IPS DF 6.9 (cell line): ENCODE results near the gene DPY30.
A peak's percentile ranks its signal among the peaks of the same experiment; 100 is the strongest.

Experiments
- DNase-seq: peaks from one replicate; pipeline ENCODE4 v3.0.0-alpha.2; 2013; ENCODE audit warnings: low read depth, low spot score
- H3K27ac ChIP-seq: one replicate; pipeline ENCODE4 v1.5.1; 2013; ENCODE audit warnings: low read length, control low read depth
- H3K27me3 ChIP-seq: 2 replicates; pipeline ENCODE4 v1.6.1; 2013; ENCODE audit warnings: mild to moderate bottlenecking, low read length; ENCODE audit not compliant: control insufficient read depth, insufficient read depth
- H3K36me3 ChIP-seq: 2 replicates; pipeline ENCODE4 v1.6.1; 2013; ENCODE audit warnings: low read length; ENCODE audit not compliant: control insufficient read depth, insufficient read depth
- H3K4me1 ChIP-seq: 2 replicates; pipeline ENCODE4 v1.6.1; 2013; ENCODE audit warnings: low read length; ENCODE audit not compliant: control insufficient read depth, insufficient read depth
- H3K4me3 ChIP-seq: 2 replicates; pipeline ENCODE4 v1.5.1; 2013; ENCODE audit warnings: mild to moderate bottlenecking, low read length
- H3K9me3 ChIP-seq: 2 replicates; pipeline ENCODE4 v1.6.1; 2013; ENCODE audit warnings: low read length, inconsistent platforms; ENCODE audit not compliant: control insufficient read depth, insufficient read depth
- WGBS: extraction: QIAGEN DNeasy Blood & Tissue Kit; methylation state at CpG from one replicate; pipeline ENCODE4 v1.1.7; 2013; ENCODE audit warnings: mixed read lengths, missing lambda C conversion rate; ENCODE audit not compliant: insufficient read length, insufficient coverage; 5-methylcytosine and 5-hydroxymethylcytosine counted together

The DPY30 gene

GRCh38 chr2:32039447-32040219 lies at the start of gene DPY30:
Gene DPY30, minus strand, starts transcription at chr2:32039805. Its CDS starts 349 bp downstream, at chr2:32039456.
- DNase-seq = peak; percentile 91
- H3K27ac ChIP-seq = no peak within 1 kb of the TSS
- H3K4me1 ChIP-seq = no peaks in the 10 kb centered on the region
- peak within 1 kb of the TSS; percentile 66 for H3K4me3 ChIP-seq
- no peaks in the 10 kb centered on the region for H3K27me3 ChIP-seq
- H3K9me3 ChIP-seq = no peaks in the 10 kb centered on the region
- no CpG with 5 or more reads among the region's 43 CpGs for whole genome bisulfite sequencing
- no peaks in the 10 kb centered on the region for H3K36me3 ChIP-seq

GRCh38 chr2:32074134-32074506 lies 34.5 kb upstream of the DPY30 start:
- no peaks in the 10 kb centered on the region for H3K9me3 ChIP-seq
- H3K4me3 ChIP-seq = no peak overlapping the region
- H3K27ac ChIP-seq = no peak overlapping the region
- H3K27me3 ChIP-seq = no peaks in the 10 kb centered on the region
- DNase-seq = no peak
- WGBS = no CpG with 5 or more reads among the region's 2 CpGs
- no peaks in the 10 kb centered on the region; the same call in 1 of the 2 replicates for H3K36me3 ChIP-seq
- no peaks in the 10 kb centered on the region for H3K4me1 ChIP-seq

- no peak for DNase-seq
- Histone ChIP-seq H3K36me3 (no peaks in the 10 kb centered on the region; the same call in 1 of the 2 replicates), H3K27ac (no peak overlapping the region), H3K9me3 (no peaks in the 10 kb centered on the region), H3K27me3 (no peaks in the 10 kb centered on the region), H3K4me3 (no peak overlapping the region), H3K4me1 (no peaks in the 10 kb centered on the region)
- no CpG with 5 or more reads among the region's 2 CpGs for WGBS
Measured at GRCh38 chr2:32067549-32067948, 27.9 kb upstream of the DPY30 start.

GRCh38 chr2:32064713-32065112 lies 25.1 kb upstream of the DPY30 start:
- H3K27ac ChIP-seq = no peak overlapping the region
- no peaks in the 10 kb centered on the region for H3K4me1 ChIP-seq
- DNase-seq = no peak
- no peaks in the 10 kb centered on the region for H3K9me3 ChIP-seq
- H3K27me3 ChIP-seq = no peaks in the 10 kb centered on the region
- H3K36me3 ChIP-seq = no peaks in the 10 kb centered on the region
- H3K4me3 ChIP-seq = peak overlapping the region; percentile 90; the same call in 1 of the 2 replicates
- no CpG with 5 or more reads among the region's 8 CpGs for WGBS

- Histone ChIP-seq H3K4me1 (no peaks in the 10 kb centered on the region), H3K27ac (no peak overlapping the region), H3K36me3 (no peaks in the 10 kb centered on the region), H3K4me3 (peak overlapping the region; percentile 90), H3K27me3 (no peaks in the 10 kb centered on the region), H3K9me3 (no peaks in the 10 kb centered on the region)
- WGBS = no CpG with 5 or more reads among the region's 40 CpGs
- no peak for DNase-seq
Measured at GRCh38 chr2:32064021-32064601, 24.5 kb upstream of the DPY30 start.

- no peaks in the 10 kb centered on the region for H3K9me3 ChIP-seq
- DNase-seq = peak; percentile 92
- no peaks in the 10 kb centered on the region for H3K4me1 ChIP-seq
- H3K27ac ChIP-seq = no peak within 1 kb of the TSS
- no CpG with 5 or more reads among the region's 79 CpGs for WGBS
- H3K4me3 ChIP-seq = peak within 1 kb of the TSS; percentile 90
- no peaks in the 10 kb centered on the region for H3K36me3 ChIP-seq
- H3K27me3 ChIP-seq = no peaks in the 10 kb centered on the region
Measured at GRCh38 chr2:32063310-32064020, 23.9 kb upstream of the DPY30 start, which contains the start of gene SPAST. Gene SPAST, plus strand, starts transcription at chr2:32063556. Its CDS starts 276 bp downstream, at chr2:32063832.

GRCh38 chr2:32061973-32062861 lies 22.6 kb upstream of the DPY30 start:
- WGBS = 100% methylated on average over 2 of the region's 13 CpGs
- no peaks in the 10 kb centered on the region for H3K36me3 ChIP-seq
- H3K9me3 ChIP-seq = no peaks in the 10 kb centered on the region
- no peaks in the 10 kb centered on the region for H3K27me3 ChIP-seq
- H3K4me3 ChIP-seq = no peak overlapping the region; the same call in 1 of the 2 replicates
- H3K4me1 ChIP-seq = no peaks in the 10 kb centered on the region
- H3K27ac ChIP-seq = no peak overlapping the region
- DNase-seq = peak; percentile 18

- no CpG with 5 or more reads among the region's 8 CpGs for WGBS
- H3K27me3 ChIP-seq = no peaks in the 10 kb centered on the region
- DNase-seq = no peak
- no peak overlapping the region for H3K27ac ChIP-seq
- no peaks in the 10 kb centered on the region for H3K9me3 ChIP-seq
- no peak overlapping the region for H3K4me3 ChIP-seq
- no peaks in the 10 kb centered on the region for H3K4me1 ChIP-seq
- no peaks in the 10 kb centered on the region for H3K36me3 ChIP-seq
Measured at GRCh38 chr2:32061430-32061829, 21.8 kb upstream of the DPY30 start.

GRCh38 chr2:32060266-32060665 lies 20.7 kb upstream of the DPY30 start:
- no peak for DNase-seq
- no peaks in the 10 kb centered on the region for H3K4me1 ChIP-seq
- WGBS = no CpG with 5 or more reads among the region's 2 CpGs
- no peak overlapping the region for H3K4me3 ChIP-seq
- H3K27ac ChIP-seq = no peak overlapping the region
- H3K36me3 ChIP-seq = no peaks in the 10 kb centered on the region
- H3K9me3 ChIP-seq = no peaks in the 10 kb centered on the region
- no peaks in the 10 kb centered on the region for H3K27me3 ChIP-seq

- no CpG with 5 or more reads among the region's 2 CpGs for WGBS
- DNase-seq = no peak
- no peaks in the 10 kb centered on the region for H3K9me3 ChIP-seq
- H3K36me3 ChIP-seq = no peaks in the 10 kb centered on the region
- no peak overlapping the region for H3K27ac ChIP-seq
- no peaks in the 10 kb centered on the region for H3K27me3 ChIP-seq
- H3K4me1 ChIP-seq = no peaks in the 10 kb centered on the region
- H3K4me3 ChIP-seq = no peak overlapping the region
Measured at GRCh38 chr2:32058130-32058529, 18.5 kb upstream of the DPY30 start.
